ENCODE results near the gene SULT1C4.

The SULT1C4 gene

DNA sequence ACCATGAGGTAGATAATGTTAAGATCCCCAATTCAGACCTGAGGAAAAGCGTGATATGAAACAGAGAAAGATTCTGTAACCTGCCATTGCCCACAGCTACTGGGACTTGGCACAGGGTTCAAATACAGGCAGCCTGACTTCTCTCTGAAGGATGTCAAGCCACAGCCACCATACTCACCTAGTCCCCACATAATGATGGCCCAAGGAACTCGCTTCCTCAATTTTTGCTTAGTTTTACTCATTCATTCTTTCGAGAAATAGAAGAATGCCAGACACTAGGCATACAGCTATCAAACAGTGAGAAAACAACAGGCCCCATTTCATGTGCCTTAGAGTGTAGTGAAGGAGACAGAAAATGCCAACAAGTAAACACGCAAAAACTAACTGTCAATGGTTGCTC, 980 bp upstream of the SULT1C4 start:
- no peak for DNase-seq

DNA sequence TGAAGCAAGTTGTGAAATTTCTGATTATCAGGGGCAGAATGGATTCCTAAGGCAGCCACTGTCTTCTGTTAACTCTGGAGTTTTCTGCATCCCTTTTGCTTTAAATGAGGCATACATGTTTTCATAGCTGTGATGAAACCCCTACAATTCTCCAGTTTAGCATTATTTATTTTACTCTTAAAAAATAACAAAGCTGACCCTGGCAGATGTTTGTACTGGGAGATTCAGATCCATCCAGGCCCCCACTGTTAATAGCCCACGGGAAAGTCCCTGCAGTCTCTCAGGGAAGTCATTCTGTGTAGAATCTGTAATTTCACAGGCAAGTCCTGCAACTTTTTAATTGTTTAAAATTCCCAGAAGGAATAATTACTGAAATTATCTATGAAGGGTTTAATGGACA, 353 bp upstream of the SULT1C4 start:
- no peak for DNase-seq

DNA sequence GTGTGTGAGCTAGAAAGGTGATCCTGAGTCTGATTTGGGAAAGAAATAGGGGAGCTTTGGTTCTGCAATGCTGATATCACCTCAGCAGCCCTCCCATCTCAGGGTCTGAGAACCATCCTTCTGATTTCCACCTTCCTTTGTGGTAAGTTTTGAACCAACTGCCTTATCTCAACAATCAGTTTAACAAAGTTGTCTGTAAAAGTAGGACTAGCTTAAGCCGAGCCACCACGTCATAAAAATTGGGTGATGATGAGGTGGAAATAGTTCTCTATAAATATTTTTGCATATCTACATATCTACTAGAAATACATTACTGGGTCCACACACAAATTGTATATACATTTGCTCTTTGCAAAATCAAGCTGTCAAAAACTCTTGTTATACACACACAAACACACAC, 1.1 kb downstream of the SULT1C4 start:
- no peak for DNase-seq

GRCh38 chr2:108382196-108382595, 4.4 kb downstream of the SULT1C4 start:
- no peak for DNase-seq

DNA sequence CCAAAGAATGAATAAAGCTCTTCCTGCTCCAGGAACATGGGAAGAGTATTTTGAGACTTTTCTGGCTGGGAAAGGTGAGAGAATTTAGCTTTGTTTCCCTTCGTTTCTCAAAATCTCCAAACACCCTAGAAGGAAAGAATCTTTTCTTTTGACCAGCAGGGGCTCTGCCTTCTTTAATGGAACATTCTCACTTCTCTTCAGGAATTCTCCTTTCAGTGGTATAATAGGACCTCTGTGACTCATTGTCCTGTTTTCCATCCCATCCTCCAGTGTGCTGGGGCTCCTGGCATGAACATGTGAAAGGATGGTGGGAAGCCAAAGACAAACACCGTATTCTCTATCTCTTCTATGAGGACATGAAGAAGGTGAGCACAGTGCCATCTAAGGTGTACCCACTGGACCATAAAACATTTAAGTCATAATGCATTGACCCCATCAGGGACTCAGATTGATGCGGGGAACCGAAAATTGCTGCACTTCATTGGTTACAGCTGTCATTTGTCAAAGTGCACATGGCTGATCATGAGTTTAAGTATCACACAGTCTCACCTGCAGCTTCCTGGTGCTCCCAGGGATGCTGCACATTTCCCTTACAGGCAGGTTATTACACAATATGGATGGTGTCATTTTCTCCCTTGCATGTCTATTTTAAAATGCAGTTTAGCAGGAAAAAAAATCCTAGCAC, 5.5 kb downstream of the SULT1C4 start:
- no peak for DNase-seq

DNA sequence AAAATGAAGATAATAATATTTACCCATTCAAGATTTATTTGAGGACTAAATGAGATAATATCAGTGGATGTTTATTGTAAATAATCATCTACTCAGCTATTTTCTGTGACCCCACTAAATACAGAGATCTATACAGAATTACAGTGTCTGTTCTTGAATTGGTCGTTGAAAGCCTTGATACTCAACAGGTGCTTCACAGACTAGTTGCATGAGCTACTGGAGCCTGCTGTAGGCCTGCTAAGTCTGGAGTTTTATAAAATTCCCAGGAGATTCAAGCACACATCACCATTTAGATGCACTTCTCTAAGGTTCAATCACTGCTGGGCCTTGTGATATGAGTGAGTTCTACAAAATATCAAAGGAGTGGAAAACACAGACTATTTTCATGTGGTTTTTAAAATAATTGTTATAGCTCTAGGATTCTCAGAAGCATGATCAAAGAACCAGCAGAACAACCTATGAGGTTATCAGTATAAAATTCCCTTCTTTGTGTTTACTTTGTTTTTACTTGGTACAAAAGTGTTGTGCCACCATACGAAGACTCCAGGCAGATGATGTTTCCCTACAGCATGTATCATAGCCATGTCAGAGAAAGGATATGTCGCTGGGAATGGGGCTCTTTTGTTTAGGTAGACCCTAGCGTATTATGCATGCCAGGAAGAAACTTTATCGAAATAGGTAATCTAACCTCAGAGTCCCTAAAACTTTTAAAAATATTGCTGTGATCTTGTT, 7.1 kb downstream of the SULT1C4 start:
- no peak for DNase-seq

DNA sequence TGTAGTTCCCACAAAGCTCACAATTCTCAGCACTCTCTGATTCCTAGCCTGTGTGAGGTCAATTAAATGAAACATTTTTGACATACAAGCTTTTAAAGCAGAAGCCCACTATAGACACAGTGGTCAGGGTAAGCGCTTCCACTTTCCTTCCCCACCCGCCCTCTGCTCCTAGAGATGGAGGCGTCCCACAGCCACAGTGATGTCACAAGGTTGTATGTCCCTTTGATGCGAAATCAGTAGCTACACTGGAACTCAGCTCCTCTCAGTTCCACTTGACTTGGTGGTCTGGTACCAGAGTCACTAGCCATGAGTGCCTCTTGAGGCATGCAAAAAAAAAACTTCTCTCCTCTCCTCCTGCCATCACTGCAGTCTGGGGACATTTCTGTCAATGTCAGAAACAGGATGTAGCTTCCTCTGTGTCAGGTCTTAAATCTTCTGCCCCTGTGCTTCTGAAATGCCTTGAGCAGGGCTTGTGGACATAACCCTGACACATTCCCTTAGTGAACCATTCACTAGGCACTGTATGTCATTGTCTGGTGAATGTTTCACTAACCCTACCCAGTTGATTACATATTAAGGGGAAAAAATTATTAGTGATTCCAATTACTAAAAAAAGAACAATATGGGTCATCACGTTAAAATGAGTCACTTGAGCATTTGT, 7.8 kb downstream of the SULT1C4 start:
- no peak for DNase-seq

- DNase-seq, result no peak
These were observed 10.3 kb downstream of the SULT1C4 start for GRCh38 chr2:108388045-108388444.

DNA sequence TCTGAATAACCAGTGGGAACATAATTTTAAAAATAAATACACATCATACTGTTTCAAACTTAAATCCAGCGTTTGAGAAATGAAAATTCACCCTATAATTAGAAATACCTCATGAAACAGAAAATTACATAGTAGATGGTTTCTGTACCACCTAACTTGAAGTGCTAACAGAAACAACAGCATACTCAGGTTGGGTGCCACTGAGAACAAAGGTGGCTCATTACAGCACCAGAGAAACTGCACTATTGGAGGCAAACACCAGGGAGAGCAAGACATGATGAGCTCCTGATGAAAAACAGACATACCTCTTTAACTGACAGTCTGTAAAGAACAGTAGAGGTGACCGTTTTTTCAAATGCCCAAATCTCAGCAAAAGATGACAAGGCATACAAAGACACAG, 12.6 kb downstream of the SULT1C4 start:
- DNase-seq, result no peak

- DNase-seq, result no peak
These were observed 14.3 kb downstream of the SULT1C4 start for GRCh38 chr2:108392029-108392428.

DNA sequence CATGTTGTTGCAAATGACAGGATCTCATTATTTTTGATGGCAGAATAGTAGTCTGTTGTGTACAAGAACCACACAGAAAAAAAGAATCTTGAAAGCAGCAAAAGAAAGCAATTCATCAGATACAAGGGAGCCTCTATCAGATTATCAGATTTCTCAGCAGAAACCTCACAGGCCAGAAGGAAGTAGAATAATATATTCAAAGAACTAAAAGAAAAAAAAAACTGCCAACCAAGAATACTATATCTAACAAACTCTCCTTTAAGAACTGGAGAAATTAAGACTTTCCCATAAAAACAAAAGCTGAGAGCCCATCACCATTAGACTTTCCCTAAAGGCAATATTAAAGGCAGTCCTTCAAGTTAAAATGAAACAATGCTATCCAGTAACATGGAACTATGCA, 15.4 kb downstream of the SULT1C4 start:
- no peak for DNase-seq

DNA sequence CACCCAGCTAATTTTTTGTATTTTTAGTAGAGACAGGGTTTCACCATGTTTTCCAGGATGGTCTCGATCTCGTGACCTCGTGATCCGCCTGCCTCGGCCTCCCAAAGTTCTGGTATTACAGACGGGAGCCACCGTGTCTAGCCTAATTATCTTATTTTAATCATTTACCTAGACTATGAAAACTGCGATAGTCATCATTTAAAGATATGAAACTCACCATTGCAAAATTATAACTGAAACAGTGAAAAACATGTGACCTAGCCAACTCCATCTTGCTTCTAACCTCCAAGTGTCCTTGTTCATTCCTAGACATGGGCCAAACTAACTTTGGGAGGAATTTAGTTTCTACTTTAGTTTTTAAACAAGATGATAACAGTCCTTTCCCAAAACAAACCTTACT, 17.4 kb downstream of the SULT1C4 start:
- no peak for DNase-seq

DNA sequence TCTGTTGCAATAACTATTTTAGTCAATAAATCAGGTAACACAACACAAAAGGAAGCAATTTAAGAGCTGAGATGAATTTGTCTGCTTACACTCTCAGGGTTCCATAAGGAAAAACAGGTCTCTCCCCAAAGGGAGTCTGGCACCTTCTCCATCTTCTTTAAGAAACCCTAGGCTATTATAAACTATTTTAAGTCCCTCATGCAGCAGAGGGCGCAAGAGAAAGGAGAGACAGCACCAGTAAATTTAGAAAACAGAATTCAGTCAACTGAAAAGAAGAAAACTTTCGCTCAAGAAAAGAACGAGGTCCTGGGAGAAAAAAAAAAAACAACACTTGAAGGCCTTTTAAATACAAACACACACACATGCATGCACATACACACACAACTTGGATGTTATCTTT, 19.1 kb downstream of the SULT1C4 start:
- no peak for DNase-seq

DNA sequence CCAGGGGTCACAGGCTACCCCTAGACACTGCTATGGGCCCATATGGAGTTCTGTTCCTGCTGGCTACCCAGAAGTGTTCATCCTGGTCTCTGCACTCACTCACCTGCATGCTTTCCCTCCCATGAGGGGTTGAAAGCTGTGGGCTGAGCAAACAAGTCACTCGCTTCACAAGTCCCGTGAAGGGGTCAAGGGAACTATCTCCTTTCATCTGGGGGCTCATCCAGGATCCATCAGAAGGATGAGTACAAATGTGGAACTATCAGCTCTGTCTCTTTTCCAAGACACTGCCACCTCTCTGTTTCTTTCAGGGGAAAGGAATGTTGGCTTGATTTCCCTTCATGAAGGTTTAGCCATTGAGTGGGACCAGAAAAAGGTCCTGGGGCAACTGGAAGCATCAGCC, 21.7 kb downstream of the SULT1C4 start:
- no peak for DNase-seq

- DNase-seq, result no peak
These were observed 24.0 kb downstream of the SULT1C4 start for GRCh38 chr2:108401800-108402199.

DNA sequence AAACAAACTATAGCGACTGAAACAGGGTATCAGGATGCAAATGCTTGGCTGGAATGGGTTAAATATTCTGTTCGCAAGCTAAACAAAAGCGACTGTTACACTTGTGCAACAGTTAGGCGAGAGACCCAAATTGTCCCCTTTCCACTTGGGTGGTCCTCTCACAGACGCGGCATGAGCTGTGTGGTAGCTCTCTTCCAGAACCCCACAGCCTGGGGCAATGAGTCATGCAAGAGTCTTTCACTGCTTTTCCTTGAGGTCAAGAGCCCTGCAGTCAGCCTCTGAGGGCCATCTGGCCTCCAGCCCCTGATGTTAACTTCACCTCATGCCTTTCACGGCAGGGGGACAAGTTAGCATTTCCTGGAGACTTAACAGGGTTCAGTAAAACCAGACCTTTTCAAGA, 25.7 kb downstream of the SULT1C4 start:
- no peak for DNase-seq

DNA sequence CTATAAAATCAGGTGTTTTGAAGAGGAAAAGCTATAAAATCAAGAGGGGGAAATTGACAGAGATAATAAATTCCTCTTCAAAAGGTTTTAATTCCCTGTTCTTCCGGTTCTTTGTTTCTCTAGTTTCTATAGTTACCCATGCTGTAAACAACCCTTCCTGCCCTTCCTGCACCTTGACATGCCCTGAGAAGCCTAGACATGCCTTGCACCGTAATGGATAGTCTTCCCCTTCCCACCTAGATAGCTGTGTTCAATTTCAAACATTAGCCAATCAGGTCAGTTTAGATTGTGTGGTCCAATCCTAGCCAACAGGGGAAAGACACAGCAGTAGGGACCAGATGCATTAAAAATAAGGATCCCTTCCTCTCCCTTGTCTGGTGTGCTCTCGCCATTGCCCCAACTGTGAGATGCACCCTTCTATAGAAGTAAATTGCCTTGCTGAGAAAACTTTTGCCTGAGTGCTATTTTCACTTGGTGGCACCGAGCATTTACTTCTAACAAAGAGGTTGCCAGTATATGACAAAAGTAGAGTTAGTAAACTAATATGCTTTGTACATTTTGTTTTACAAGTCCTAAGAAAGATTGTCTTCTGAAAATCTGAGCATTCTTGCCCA, 27.1 kb downstream of the SULT1C4 start:
- DNase-seq, result no peak

GRCh38 chr2:108407864-108408729, 30.3 kb downstream of the SULT1C4 start:
- DNase-seq, result no peak

DNA sequence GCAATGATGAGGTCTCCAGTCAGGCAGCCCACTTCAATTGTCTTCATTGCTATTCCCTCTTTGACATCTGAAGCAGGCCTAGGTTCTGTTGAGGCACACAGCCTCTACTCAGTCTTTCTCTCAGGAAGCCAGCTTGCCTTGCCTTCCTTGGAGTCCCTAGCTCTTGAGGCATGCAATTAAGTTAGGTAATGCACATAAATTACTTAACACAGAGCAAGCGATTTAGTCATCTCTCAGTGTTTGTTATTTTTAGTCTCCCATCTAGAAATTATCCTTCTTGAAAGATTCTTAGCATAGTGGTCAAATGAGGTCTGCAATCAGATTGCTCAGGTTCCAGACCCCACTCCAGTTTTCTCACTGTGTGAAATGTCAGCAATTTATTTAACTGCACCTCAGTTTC, 32.0 kb downstream of the SULT1C4 start:
- no peak for DNase-seq

DNA sequence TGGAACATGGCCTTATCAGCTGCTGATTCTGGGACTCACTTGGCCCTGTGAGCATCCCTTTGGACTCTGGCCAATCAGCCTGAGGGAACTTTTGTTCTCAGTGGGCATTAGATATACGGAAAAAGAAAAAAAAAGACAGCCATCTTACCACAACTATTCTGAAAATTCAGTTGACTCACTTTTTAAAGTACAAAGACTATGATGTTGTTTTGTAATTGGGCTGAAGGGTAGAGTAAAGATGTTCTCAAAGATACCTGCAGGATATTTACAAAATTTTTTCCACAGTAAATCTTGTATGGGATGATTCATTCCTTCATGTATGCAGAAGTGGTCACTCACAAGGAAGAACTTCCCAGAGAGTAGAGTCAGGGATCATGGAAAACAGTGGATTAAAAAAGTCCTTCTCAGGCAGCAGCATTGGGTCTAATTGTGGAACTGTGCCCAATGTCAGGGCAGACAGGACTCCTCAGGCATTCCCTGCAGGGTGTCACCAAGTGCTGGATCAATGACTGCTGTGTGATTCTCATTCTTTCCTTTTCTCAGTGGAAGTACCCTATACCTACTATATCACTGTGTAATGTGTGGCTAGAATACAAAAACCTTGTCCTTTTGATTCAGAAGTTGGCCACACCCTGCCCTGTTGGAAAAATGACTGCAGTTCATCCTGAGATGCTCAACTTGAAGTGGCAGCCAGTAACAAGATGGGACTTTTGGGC, 35.4 kb downstream of the SULT1C4 start:
- DNase-seq, result no peak

DNA sequence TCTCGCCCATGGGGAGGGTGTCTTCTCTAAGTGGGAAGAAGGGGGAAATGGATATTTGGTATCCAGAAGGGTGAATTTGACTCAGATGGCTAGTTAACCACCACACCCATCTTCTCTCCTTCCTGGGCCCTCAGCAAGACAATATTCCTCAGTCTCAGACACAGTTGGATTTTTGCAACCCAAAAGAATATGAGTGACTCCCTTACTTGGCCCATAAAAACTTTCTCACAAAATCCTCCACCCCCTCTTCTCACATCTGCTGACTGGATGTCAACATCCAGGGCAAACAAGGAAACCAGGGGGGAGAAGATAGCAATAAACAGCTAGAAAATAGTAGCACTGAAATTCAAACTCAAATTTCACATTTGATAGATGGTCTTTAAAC, 35.9 kb downstream of the SULT1C4 start:
- no peak for DNase-seq

DNA sequence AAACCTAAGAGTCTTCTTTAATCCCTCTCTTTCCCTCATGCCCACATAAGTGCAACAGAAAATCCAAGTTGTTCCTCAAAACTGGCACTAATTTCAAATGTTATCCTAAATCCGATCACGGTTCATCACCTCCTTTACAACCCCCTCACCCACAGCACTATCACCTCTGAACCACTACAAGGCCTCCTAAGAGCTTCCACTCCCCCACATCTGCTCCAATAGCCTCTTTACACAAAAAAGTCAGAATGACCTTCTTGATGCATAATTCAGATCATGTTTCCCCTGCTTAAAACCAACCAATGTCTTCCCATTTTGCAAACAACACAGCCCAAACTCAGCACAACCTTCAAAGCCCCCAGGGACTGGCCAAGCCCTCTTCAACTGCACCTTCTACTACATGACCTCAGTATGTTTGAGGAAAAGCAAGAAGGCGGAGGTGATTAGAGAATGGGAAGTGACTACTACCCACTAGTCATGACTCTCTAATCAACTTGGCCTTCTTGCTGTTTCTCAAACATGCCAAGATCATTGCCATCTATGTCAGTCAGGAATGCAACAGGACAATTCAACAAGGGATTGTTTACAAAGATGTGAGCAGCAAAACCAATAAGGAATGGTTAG, 36.6 kb downstream of the SULT1C4 start:
- no peak for DNase-seq

Measured in activated CD4-positive, alpha-beta T cell treated with anti-CD3 and anti-CD28 coated beads, Interleukin-2, Interleukin-6, amounts not matched to agents 100 ng/mL and 50 ng/mL, durations not matched to agents 16 hours and 8 hours (primary cell).